Body of pancreas (tissue), 4 donors: Measurements from ENCODE around the gene CHRND.

Experiments
- POLR2A ChIP-seq, 3 donors: fragments of 450-650 bp; IDR thresholded peaks; one replicate each; pipeline ENCODE4 v1.6.1; 2016; ENCODE audit warnings: antibody characterized with exemption in 3 of 3, mild to moderate bottlenecking in 2 of 3
- TF ChIP-seq, protein P1 (sequence below), 7 experiments: fragments of 450-650 bp in 4 of 7; fragments of 200-600 bp in 3 of 7; sonication (generic) in 3 of 7; IDR thresholded peaks; one replicate each; pipeline ENCODE4 v1.5.1; 2016 to 2019; ENCODE audit warnings: antibody characterized with exemption in 7 of 7

DNA sequence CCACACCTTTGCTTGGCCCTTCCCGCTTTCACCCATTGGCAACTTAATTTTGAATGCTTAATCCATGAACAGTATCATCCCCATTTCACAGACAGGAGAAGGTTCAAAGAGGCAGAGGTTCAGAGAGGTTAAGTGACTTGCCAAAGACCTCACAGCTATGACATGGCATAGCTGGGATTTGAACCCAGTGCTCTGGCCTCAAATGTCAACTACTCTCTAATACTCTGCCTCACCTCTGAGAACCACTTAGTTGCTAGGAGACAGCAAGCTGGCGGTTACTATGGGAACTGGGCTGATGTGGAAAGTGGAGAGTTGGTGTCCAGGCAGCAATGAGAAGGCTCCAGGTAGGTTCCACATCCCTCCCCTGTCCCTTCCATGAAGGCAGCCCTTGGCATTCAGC, 21.5 kb upstream of the CHRND start:
- TF ChIP-seq, protein P1, sequence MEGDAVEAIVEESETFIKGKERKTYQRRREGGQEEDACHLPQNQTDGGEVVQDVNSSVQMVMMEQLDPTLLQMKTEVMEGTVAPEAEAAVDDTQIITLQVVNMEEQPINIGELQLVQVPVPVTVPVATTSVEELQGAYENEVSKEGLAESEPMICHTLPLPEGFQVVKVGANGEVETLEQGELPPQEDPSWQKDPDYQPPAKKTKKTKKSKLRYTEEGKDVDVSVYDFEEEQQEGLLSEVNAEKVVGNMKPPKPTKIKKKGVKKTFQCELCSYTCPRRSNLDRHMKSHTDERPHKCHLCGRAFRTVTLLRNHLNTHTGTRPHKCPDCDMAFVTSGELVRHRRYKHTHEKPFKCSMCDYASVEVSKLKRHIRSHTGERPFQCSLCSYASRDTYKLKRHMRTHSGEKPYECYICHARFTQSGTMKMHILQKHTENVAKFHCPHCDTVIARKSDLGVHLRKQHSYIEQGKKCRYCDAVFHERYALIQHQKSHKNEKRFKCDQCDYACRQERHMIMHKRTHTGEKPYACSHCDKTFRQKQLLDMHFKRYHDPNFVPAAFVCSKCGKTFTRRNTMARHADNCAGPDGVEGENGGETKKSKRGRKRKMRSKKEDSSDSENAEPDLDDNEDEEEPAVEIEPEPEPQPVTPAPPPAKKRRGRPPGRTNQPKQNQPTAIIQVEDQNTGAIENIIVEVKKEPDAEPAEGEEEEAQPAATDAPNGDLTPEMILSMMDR (IDR thresholded peaks at IDR 0.05): no peak
- no peak for TF ChIP-seq POLR2A (IDR thresholded peaks at IDR 0.05)
